ENCODE data around the gene OR7G3. TPM values are rescaled to one million over a fixed set of nuclear protein-coding genes. Genes with fewer than 3 reads are reported as not detected.

Gene OR7G3
- total RNA-seq, 2 experiments from 2014 or later: not detected

Other genes with a start within 250 kb of the OR7G3 start
- not detected for gene MUC16, start 116.5 kb downstream of the OR7G3 start, total RNA-seq
- gene OR1M1, start 39.9 kb downstream of the OR7G3 start, total RNA-seq: not detected
- gene OR7G2, start 19.5 kb downstream of the OR7G3 start, total RNA-seq: not detected
- not detected for gene OR7G1, start 11.2 kb downstream of the OR7G3 start, total RNA-seq
- 10 to 100 TPM; 40.2 to 42.0 TPM for gene ZNF317, start 13.4 kb upstream of the OR7G3 start, total RNA-seq
- gene OR7D2, start 52.0 kb upstream of the OR7G3 start, total RNA-seq: not detected
- not detected for gene OR7D4, start 92.6 kb upstream of the OR7G3 start, total RNA-seq
- gene OR7E24, start 124.0 kb upstream of the OR7G3 start, total RNA-seq: not detected
- 10 to 100 TPM in 1 of 2 experiments, 1 to 10 TPM in 1; 9.2 to 10.6 TPM for gene ZNF699, start 182.9 kb upstream of the OR7G3 start, total RNA-seq
- gene ZNF559, start 197.2 kb upstream of the OR7G3 start, total RNA-seq: 10 to 100 TPM; 14.2 to 15.2 TPM
- under 1 TPM; 0.69 to 0.75 TPM for gene ZNF177, start 236.1 kb upstream of the OR7G3 start, total RNA-seq